Stimulated activated CD4-positive, alpha-beta T cell treated with anti-CD3 and anti-CD28 coated beads, Interleukin-1b, Interleukin-23, amount 100 ng/mL, for 4 hours (primary cell): ENCODE results near the gene SLC25A27.
"Not testable (repeated sequence)": the region's sequence is repeated elsewhere in the genome, so short reads cannot be mapped to it uniquely, and the experiment has no call there.

Experiments used
- DNase-seq, 2 donors: peaks; one replicate each; pipeline ENCODE4 v3.0.0-alpha.2; 2020; ENCODE audit warnings: low read depth in 2 of 2

Gene SLC25A27, protein sequence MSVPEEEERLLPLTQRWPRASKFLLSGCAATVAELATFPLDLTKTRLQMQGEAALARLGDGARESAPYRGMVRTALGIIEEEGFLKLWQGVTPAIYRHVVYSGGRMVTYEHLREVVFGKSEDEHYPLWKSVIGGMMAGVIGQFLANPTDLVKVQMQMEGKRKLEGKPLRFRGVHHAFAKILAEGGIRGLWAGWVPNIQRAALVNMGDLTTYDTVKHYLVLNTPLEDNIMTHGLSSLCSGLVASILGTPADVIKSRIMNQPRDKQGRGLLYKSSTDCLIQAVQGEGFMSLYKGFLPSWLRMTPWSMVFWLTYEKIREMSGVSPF

GRCh38 chr6:46652603-46653438, at the start of gene SLC25A27, which contains the start of gene CYP39A1:
Gene SLC25A27 (plus strand): TSS chr6:46652975. CDS start chr6:46653193, 218 bp downstream.
Gene CYP39A1 (minus strand): TSS chr6:46652818. CDS start chr6:46652582, 236 bp downstream.
- peak; percentile 56 to 79 for DNase-seq

DNA sequence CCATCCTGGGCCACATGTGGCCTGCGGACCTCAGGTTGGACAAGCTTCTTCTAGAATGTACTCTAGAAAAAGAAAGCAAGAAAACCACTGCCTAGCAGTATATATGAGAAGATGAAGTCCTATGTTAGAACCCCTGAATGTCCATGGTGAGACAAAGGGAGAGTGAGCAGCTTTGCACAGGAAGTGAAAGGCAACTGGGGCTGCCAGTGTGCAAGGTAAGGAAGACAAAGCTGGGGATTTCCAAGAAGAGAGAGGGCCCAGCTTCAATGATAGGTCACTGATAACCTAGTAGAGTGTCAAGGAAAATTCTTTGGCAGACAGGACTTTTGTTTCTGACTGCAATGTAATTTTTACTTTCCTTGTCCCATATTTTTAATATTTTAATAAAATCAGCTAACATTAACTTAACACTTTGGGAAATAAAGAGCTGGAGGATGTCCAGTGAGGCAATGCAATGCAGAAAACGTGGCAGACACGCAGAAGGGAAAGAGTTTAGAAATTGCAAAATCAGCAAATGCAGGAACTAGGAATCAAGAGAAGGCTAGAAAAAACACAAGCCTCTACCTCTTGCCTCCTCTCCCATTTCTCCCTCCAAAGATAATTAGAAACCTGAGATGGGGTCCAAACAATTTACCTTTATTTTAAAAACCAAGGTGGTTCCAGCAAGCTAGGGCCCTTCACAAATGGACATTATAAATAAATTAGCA, 47.5 kb upstream of the SLC25A27 start:
- no peak for DNase-seq

DNA sequence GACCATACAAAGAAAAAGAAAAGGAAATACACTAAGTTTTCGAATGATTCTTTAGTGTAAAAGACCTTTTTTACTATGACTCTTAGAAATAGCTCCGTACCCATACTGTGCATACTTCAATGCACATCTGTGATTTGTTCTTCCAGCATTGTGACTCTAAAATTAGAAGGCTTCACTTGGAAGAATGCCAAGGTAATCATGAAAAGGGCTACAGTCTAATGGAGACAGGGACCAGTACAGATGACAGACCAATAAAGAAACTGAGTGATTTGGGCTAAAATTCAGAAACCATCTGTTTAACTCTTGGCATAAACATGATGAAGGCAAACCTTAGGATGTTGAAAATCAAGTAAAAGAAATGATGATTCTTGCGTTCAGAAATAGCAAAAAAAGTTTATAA, 46.4 kb upstream of the SLC25A27 start:
- DNase-seq: no peak

DNA sequence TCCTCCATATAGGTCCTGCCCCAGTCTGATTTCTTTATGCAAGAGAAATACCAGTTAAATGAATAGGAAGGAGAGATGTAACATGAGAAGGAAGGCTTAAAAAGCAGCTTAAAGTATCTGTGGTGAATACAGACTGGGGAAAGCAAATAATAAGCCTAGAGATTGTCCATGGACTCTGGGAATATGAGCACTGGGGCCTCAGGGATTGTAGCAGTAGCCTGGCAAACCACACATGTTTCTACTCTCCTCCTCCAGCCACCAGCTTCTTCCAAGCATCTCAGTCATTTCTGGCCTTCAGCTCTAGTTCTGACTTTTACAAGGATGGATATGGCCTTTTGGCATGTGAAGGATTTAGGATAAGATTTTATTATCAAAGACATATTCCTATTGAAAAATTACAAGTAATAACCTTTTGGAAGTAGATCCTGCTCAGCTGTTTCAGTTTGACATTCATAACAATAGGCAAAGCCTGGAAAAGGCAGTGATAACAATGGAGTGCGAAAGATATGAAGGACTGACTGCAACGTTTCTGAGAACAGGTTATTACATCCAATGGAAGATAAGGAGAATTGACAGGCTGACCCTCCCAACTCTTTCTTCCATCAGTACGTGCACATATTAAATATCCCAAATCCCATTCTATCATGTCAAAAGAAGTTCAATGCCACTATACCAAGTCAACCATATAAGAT, 41.8 kb upstream of the SLC25A27 start:
- no peak for DNase-seq

- DNase-seq: no peak
These were observed 40.1 kb upstream of the SLC25A27 start for GRCh38 chr6:46612645-46613044.

DNA sequence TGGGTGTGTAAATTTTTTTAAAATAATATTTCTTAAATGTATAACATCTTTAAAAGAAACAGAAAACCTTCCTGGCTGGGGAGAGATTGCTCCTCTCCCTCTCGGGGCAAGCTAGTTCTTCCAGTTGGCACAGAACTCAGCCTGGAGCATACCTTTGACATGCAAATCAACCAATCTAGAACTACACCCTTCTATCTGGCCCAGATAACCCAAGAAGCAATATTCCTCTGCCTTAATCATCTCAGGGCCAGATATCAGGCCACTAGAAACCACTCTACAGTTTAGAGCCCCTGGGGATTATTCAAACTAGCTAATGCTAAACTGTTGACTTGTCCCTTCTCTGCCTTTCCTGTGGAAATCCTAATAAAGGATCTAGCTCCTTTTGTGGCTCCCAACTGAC, 34.0 kb upstream of the SLC25A27 start:
- DNase-seq: no peak

DNA sequence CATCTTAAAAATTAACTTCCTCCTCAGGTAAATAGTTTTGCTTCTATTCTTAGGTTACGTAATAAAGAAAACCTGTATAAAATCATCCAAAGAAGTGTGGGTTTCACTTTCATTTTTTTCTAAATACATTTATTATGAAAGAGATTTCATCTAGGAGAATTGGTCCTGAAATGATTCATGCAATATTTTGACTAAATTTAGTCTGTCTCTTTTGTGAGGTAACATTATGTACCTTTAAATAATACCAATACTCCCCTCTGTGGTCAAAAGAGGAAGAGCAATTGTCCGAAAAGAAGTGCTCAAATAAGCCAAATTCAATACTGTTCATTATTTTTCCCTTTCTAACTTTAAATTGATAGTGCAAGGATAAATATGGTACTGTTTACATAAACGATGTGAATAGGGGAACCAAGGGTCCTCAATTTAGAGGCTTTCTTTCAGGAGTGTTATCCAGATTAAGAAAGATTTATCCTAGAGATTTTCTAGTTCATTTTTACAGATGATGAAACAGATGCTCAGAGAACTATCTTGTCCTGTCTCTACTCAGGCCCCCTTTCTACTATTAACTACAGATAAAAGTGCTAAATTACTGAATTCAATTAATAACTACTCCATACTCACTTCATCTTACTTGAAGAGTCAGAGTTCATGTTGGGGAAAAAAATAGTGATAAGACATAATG, 26.4 kb upstream of the SLC25A27 start:
- no peak for DNase-seq

DNA sequence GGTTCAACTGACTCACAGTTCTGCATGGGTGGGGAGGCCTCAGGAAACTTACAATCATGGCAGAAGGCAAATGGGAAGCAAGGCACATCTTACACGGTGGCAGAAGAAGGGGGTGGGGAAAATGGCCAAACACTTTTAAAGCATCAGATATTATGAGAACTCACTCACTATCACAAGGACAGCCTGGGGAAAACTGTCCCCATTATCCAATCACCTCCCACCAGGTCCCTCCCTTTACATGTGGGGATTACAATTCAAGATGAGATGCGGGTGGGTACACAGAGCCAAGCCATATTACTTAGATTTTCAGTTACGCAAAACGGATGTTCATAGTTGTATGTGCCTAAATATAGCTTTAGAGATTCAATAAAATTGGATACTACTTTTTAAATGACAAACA, 25.8 kb upstream of the SLC25A27 start:
- no peak for DNase-seq

DNA sequence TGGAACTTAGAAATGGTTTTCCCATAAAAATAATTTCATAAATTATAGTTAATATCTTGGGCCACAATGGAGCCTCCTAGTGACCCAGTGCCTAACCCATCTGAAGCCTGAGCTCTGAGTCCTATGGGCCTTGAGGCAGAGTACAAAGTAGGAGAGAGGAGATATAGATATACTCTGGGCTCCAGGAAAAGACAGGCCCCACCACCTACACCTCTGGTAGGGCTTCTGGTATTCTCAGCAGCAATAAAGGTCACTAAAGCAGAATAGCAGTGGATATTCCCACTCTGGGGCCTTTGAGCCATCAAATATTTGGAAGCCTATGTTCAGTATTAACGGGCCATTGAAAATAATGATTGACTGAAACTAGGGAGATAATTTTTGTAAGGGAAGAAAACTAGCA, 24.3 kb upstream of the SLC25A27 start:
- no peak for DNase-seq

GRCh38 chr6:46628976-46629375, 23.8 kb upstream of the SLC25A27 start:
- no peak for DNase-seq

- DNase-seq: no peak
These were observed 23.1 kb upstream of the SLC25A27 start for GRCh38 chr6:46629691-46630090.

- DNase-seq: no peak
These were observed 20.7 kb upstream of the SLC25A27 start for GRCh38 chr6:46632053-46632452.

GRCh38 chr6:46635462-46635861, 17.3 kb upstream of the SLC25A27 start:
- no peak for DNase-seq

GRCh38 chr6:46637145-46637544, 15.6 kb upstream of the SLC25A27 start:
- no peak for DNase-seq

GRCh38 chr6:46637933-46638332, 14.8 kb upstream of the SLC25A27 start:
- DNase-seq: no peak

GRCh38 chr6:46638650-46639049, 14.1 kb upstream of the SLC25A27 start:
- DNase-seq: no peak

DNA sequence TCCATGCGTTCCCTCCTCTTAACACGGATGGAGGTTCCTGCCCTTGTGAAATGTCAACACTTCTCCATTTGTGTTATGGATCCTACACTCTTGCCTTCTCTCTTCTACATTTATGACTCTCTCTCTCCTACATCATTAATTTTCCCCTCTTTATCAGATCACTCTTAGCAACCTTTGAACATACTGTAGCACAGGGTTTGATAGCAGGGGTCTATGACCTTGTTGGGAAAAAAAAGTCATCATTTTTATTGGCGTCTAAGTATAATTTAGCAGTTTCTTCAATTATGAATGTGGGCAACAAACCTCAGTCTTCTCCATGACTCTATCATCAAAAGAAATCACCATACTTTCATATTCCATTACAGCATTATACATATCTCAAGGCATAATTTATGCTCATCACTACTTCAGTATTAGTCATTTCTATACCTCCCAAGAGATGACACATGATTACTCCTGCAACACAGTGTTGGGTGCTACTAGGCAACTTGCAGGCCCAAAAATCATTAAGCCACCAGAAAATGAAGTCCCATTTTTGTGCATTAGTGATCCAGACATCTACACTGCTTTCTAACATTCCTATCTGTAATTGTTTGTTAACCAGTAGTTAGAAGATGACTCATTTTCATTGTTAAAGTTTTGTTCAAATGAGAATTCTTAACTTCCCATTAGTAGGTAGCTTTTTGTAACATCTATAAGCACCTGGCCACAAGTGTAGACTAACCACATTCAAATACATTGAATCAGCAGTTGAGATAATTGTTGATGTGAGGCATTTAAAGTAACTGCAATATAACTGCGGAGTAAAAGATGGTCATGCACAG, 9.6 kb upstream of the SLC25A27 start:
- no peak for DNase-seq

DNA sequence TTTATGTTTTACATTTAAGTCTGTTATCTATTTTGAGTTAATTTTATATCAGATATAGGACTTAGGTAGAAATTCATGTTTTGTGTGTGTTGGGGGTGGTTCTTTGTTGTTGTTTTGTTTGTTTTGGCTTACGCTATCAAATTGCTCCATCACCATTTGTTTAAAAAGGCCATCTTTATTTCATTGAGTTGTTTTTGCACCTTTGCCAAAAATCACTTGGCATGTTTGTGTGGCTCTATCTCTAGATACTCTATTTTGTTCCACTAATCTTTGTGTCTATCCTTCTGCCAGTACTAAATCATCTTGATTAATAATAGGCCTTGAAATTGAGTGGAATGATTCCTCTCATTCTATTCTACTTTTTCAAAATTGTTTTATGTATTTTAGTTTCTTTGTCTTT, 7.5 kb upstream of the SLC25A27 start:
- DNase-seq: no peak

- DNase-seq: not testable (repeated sequence)
These were observed 4.7 kb upstream of the SLC25A27 start for GRCh38 chr6:46648108-46648507.

DNA sequence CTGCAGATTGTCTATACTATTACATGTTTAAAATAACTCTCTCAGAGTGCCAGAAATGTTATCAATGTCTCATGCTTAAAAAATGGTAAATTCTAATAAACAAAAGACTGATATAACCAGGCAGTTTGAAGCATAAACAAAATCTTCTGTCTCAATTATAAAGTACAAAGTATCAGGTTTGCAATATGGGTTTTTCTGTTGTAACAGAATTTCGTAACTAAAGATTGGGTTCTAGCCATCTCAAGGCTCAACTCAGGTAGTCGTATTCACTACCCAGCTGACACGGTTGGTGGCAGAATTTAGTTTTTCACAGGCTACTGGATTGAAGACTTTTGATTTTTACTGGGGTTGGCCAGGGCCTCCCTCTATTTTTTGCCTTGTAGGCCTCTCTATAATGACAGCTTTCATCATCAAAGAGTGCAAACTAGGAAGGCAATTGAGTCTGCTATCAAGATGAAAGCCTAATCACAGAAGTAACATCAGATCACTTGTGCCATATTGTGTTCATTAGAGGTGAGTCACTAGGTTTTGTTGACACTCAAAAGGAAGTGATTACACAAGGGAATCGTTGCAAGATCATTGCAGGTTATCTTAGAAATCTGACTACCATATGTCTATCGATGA, 3.8 kb upstream of the SLC25A27 start:
- DNase-seq: no peak
